Karpas-422 (cell line): ENCODE results near the gene HDAC9. TPM values are rescaled to one million over a fixed set of nuclear protein-coding genes. Genes with fewer than 3 reads are reported as not detected.

ENCODE experiments used
- DNase-seq: peaks from one replicate; pipeline ENCODE4 v3.0.0-alpha.2; 2015
- H2AFZ ChIP-seq: fragments of 200-600 bp; sonication (generic); 2 replicates; pipeline ENCODE4 v1.6.1; 2014; ENCODE audit warnings: antibody characterized with exemption, low read length, mixed read lengths
- H3K27ac ChIP-seq: fragments of 200-600 bp; sonication (generic); 2 replicates; pipeline ENCODE4 v1.5.1; 2014; ENCODE audit warnings: mild to moderate bottlenecking, low read length, moderate library complexity
- H3K27me3 ChIP-seq: fragments of 200-600 bp; sonication (generic); 2 replicates; pipeline ENCODE4 v1.6.1; 2014; ENCODE audit warnings: low read length, mixed read lengths
- H3K36me3 ChIP-seq: fragments of 200-600 bp; sonication (generic); 2 replicates; pipeline ENCODE4 v1.6.1; 2014; ENCODE audit warnings: low read length, mixed read lengths; ENCODE audit not compliant: insufficient read depth
- H3K4me1 ChIP-seq: fragments of 200-600 bp; sonication (generic); 2 replicates; pipeline ENCODE4 v1.6.1; 2014; ENCODE audit warnings: mild to moderate bottlenecking, low read length, mixed read lengths
- H3K4me2 ChIP-seq: fragments of 200-600 bp; sonication (generic); 2 replicates; pipeline ENCODE4 v1.6.1; 2014; ENCODE audit warnings: low read length, low read depth, mild to moderate bottlenecking; ENCODE audit not compliant: poor library complexity, severe bottlenecking
- H3K4me3 ChIP-seq: fragments of 200-600 bp; sonication (generic); 2 replicates; pipeline ENCODE4 v1.5.1; 2014; ENCODE audit warnings: mild to moderate bottlenecking, antibody characterized with exemption, low read length, mixed read lengths
- H3K79me2 ChIP-seq: fragments of 200-600 bp; sonication (generic); 2 replicates; pipeline ENCODE4 v1.6.1; 2014; ENCODE audit warnings: mild to moderate bottlenecking, low read length, mixed read lengths
- H3K9ac ChIP-seq: fragments of 200-600 bp; sonication (generic); 2 replicates; pipeline ENCODE4 v1.6.0; 2014; ENCODE audit warnings: low read length
- H3K9me2 ChIP-seq: fragments of 200-600 bp; sonication (generic), shearing (Covaris generic); replicated peaks from 2 replicates; pipeline ENCODE4 v1.6.0; 2014; ENCODE audit warnings: mild to moderate bottlenecking, low read length, moderate library complexity; ENCODE audit not compliant: insufficient read depth
- H3K9me3 ChIP-seq: fragments of 300-700, 200-600 bp; sonication (generic); 2 replicates; pipeline ENCODE4 v1.6.1; 2014; ENCODE audit warnings: low read length, mixed read lengths
- H4K20me1 ChIP-seq: fragments of 200-600 bp; sonication (generic); 2 replicates; pipeline ENCODE4 v1.6.1; 2014; ENCODE audit warnings: mild to moderate bottlenecking, antibody characterized with exemption, low read length, low read depth; ENCODE audit not compliant: insufficient read depth
- total RNA-seq: library from RNA; depleted of rRNA; stranded (reverse); fragments of >200 nt; shearing (Covaris generic); gene quantifications from 2 replicates; pipeline ENCODE4 v1.2.3, GENCODE V29; 2014; ENCODE audit warnings: low replicate concordance

HDAC9 gene
- total RNA-seq, 1 experiment from 2014 or later, result 5.2 TPM

DNA sequence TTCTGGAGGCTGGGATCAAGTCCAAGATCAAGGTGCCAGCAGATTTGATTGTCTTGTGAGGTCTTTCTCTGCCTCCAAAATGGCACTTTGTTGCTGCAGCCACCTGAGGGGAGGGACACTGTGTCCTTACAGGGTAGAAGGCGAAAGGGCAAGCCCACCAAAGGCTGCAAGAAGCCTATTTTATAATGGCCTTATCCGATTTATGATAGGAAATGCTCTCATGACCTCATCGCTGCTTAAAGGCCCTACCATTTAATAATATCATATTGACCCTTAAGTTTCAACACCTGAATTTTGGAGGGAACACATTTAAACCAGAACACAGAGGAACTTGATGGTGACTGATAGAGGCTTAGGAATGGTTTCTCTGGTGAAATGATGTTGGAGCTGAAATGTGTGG is 325.4 kb downstream of the HDAC9 start:
- H3K9ac ChIP-seq, result no peak overlapping the region
- no peaks in the 10 kb centered on the region for H3K9me2 ChIP-seq
- no peaks in the 10 kb centered on the region for H3K27me3 ChIP-seq
- no peak for DNase-seq
- no peaks in the 10 kb centered on the region for H3K9me3 ChIP-seq
- H3K4me3 ChIP-seq, result no peak overlapping the region
- H3K36me3 ChIP-seq, result no peaks in the 10 kb centered on the region
- no peaks in the 10 kb centered on the region for H3K4me1 ChIP-seq
- no peaks in the 10 kb centered on the region for H3K79me2 ChIP-seq
- no peak overlapping the region for H3K27ac ChIP-seq
- no peak overlapping the region for H2AFZ ChIP-seq
- H3K4me2 ChIP-seq, result no peak overlapping the region
- H4K20me1 ChIP-seq, result no peaks in the 10 kb centered on the region

DNA sequence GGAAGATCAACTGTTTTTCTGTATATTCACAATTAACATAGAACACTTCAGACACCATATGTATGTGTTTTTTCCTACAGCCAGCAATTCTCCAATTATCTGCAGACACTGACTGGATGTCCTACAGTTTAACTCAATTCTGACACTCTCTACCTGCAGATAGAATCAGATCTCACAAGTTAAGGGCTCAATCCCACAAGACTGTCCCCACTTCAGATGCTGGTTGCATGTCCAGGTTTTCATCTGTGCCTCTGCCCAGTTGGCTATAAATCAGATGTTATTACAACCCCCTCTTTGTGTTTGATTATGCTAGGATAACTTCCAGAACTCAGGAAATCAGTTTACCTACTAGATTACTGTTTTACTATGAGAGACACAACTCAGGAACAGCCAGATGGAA is 326.0 kb downstream of the HDAC9 start:
- Histone ChIP-seq H3K4me1 (no peaks in the 10 kb centered on the region), H3K4me2 (no peak overlapping the region), H3K79me2 (no peaks in the 10 kb centered on the region), H3K9me2 (no peaks in the 10 kb centered on the region), H3K36me3 (no peaks in the 10 kb centered on the region), H2AFZ (no peak overlapping the region), H3K9ac (no peak overlapping the region), H3K9me3 (no peaks in the 10 kb centered on the region), H4K20me1 (no peaks in the 10 kb centered on the region), H3K27ac (no peak overlapping the region), H3K4me3 (no peak overlapping the region), H3K27me3 (no peaks in the 10 kb centered on the region)
- no peak for DNase-seq

DNA sequence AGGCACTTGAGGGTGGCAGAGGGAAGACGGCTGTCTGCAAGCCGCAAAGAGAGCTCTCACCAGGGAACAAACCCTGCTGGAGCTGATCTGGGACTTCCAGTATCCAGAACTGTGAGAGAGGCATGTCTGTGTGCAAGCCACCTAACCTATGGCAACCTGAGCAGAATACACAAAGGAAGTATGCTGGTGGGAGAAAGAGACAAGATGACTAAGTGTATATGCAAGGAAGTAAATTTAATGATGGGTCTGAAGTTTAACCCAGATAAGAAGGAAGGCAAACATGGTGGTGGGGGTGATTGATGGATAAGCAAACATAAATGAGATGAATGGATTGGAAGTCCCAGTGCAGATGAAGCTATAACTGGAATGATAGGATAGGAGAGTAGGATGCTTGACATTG is 328.6 kb downstream of the HDAC9 start:
- Histone ChIP-seq H3K27me3 (no peaks in the 10 kb centered on the region), H3K79me2 (no peaks in the 10 kb centered on the region), H2AFZ (no peak overlapping the region), H3K27ac (no peak overlapping the region), H4K20me1 (no peaks in the 10 kb centered on the region), H3K9me2 (no peaks in the 10 kb centered on the region), H3K4me1 (no peaks in the 10 kb centered on the region), H3K9ac (no peak overlapping the region), H3K9me3 (no peaks in the 10 kb centered on the region), H3K4me3 (no peak overlapping the region), H3K4me2 (no peak overlapping the region), H3K36me3 (no peaks in the 10 kb centered on the region)
- DNase-seq, result no peak

DNA sequence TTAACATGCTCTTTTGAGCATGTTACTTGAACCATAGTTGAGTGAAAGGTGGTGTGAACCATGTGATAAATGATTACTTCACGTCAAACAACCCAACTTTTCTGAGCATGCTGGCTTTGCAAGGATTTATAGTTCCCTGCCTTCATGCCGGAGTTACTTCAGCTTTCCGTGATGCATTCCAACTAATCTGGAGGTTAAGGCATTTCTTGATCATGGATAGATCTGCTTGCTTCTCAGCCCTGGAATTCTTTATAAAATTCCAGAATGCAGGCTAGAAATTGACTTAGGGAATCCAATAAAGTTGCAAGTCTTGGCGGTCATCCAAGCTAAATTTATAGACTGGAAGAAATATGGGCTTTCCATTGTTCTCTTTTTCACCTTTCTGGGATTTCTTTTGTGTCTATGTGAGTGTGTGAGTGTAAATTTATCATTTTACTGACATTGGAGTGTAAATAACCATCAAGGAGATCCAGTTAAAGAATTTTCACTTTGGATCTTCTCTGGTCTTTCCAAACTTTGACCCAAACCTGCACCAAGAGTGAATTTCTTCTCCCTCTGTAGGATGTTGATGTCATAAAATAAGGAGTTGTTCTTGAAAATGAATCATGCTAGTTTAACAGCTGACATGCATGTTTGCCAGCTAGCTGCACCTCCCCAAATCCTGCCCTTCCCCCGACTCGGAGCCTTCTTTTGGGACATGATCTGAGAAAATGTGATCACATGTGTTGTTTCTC is 332.9 kb downstream of the HDAC9 start:
- Histone ChIP-seq H4K20me1 (no peaks in the 10 kb centered on the region), H3K9me3 (no peaks in the 10 kb centered on the region), H2AFZ (no peak overlapping the region), H3K27ac (no peak overlapping the region), H3K4me3 (no peak overlapping the region), H3K9me2 (no peaks in the 10 kb centered on the region), H3K27me3 (no peaks in the 10 kb centered on the region), H3K9ac (no peak overlapping the region), H3K4me2 (no peak overlapping the region), H3K4me1 (no peaks in the 10 kb centered on the region), H3K79me2 (no peaks in the 10 kb centered on the region), H3K36me3 (no peaks in the 10 kb centered on the region)
- no peak for DNase-seq

DNA sequence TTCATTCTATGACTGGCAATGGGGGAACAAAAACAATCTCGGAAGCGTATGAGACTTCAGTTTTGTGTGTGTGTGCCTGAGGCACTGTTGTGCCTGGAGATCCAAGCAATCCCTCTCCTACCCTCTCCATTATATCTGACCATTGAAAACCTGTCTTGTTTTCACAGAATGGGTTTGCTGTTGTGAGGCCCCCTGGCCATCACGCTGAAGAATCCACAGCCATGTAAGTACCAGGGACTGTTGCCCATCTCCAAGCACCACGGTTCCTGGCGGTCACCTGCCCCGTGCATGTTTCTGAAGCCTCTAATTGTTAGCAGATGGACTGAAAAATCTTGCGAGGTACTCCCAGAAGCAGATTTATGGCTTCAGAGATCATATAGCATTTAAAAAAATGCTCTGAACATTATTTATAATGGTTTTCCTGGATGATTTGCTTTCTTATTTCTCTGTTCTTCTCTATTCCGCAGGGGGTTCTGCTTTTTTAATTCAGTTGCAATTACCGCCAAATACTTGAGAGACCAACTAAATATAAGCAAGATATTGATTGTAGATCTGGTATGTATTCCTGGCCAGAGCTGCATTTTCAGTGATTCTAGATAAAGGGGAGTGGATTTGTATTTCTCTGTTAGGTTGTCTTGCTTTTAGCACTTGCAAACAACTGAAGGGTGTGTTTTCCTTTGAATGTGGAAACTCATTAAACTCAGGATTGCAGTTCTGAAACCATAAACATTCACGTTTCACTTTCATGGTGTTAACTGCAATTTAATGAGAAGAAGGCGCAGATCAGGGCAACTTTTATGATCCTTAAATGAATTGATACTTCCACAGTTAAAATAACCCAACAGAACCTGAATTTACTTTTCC is 333.7 kb downstream of the HDAC9 start:
- no peak overlapping the region for H3K4me2 ChIP-seq
- H2AFZ ChIP-seq, result no peak overlapping the region
- H3K9me3 ChIP-seq, result no peaks in the 10 kb centered on the region
- H3K9ac ChIP-seq, result no peak overlapping the region
- no peak overlapping the region for H3K4me3 ChIP-seq
- no peaks in the 10 kb centered on the region for H4K20me1 ChIP-seq
- no peak overlapping the region for H3K27ac ChIP-seq
- H3K4me1 ChIP-seq, result no peaks in the 10 kb centered on the region
- H3K36me3 ChIP-seq, result no peaks in the 10 kb centered on the region
- H3K9me2 ChIP-seq, result no peaks in the 10 kb centered on the region
- H3K27me3 ChIP-seq, result no peaks in the 10 kb centered on the region
- no peaks in the 10 kb centered on the region for H3K79me2 ChIP-seq
- DNase-seq, result no peak

DNA sequence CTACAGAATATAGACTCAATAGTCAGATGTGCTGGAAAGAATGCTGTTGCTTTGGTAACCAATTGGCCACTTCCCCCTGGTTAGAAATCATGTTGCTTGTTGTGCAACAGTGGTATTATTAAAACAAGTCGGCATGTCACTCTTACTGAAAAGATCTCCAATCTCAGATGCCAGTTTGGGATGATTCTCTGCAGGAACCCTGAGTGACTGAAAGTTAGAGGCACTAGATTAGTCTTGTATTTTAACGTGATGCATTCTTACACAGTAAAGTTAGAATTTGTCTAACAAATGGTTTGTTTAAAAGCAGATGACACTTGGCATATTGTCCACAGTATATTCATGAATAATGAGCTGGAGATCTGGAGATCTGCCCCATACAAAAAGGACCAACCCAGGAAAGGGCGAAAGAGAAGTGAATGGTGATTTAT is 334.3 kb downstream of the HDAC9 start:
- Histone ChIP-seq H3K27me3 (no peaks in the 10 kb centered on the region), H4K20me1 (no peaks in the 10 kb centered on the region), H2AFZ (no peak overlapping the region), H3K9me3 (no peaks in the 10 kb centered on the region), H3K79me2 (no peaks in the 10 kb centered on the region), H3K4me1 (no peaks in the 10 kb centered on the region), H3K9ac (no peak overlapping the region), H3K4me2 (no peak overlapping the region), H3K9me2 (no peaks in the 10 kb centered on the region), H3K27ac (no peak overlapping the region), H3K36me3 (no peaks in the 10 kb centered on the region), H3K4me3 (no peak overlapping the region)
- no peak for DNase-seq

DNA sequence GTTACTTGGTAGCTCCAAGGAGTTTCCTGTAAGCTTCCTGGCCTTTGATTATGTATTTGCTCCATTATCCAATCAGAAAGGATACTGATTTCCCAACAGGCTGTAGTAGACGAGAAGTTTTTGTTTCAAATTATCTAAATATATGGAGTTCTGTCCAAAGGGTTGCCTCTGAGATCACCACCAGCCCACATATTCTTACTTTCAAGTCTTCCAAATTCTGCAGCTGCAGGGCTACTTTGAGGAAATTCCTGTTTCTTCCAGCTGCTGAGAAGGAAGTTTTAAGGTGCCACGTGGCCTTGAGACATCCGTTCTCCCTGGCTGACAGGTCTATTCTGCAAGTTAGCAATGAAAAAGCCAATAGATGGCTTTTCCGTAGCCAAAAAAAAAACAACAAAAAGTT is 335.9 kb downstream of the HDAC9 start:
- H3K9me3 ChIP-seq, result no peaks in the 10 kb centered on the region
- DNase-seq, result no peak
- no peaks in the 10 kb centered on the region for H3K27me3 ChIP-seq
- H3K4me2 ChIP-seq, result no peak overlapping the region
- H3K36me3 ChIP-seq, result no peaks in the 10 kb centered on the region
- no peaks in the 10 kb centered on the region for H3K79me2 ChIP-seq
- no peak overlapping the region for H3K9ac ChIP-seq
- H3K4me3 ChIP-seq, result no peak overlapping the region
- H4K20me1 ChIP-seq, result no peaks in the 10 kb centered on the region
- no peaks in the 10 kb centered on the region for H3K9me2 ChIP-seq
- H2AFZ ChIP-seq, result no peak overlapping the region
- no peak overlapping the region for H3K27ac ChIP-seq
- H3K4me1 ChIP-seq, result no peaks in the 10 kb centered on the region

DNA sequence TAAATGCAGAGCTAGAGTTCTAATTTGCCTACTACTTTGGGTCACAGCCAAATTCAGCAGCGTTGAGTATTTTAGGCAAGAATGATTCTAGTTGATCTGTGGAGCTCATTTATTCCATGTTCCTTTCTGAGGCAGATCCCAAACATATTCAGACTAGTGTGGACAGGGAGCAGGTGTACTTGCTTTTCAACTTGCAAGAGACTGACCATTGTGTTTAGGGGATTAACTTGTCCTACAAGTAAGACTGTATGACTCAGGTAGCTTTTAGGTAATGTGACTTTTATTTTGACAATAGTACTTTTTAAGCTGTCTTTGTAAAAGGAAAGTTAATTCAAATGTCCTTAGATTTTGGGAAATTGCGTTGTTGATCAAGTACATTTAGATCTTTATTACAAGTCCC is 336.4 kb downstream of the HDAC9 start:
- Histone ChIP-seq H3K4me1 (no peaks in the 10 kb centered on the region), H3K9me3 (no peaks in the 10 kb centered on the region), H3K9me2 (no peaks in the 10 kb centered on the region), H2AFZ (no peak overlapping the region), H3K9ac (no peak overlapping the region), H3K27me3 (no peaks in the 10 kb centered on the region), H3K79me2 (no peaks in the 10 kb centered on the region), H3K4me3 (no peak overlapping the region), H3K36me3 (no peaks in the 10 kb centered on the region), H3K4me2 (no peak overlapping the region), H3K27ac (no peak overlapping the region), H4K20me1 (no peaks in the 10 kb centered on the region)
- no peak for DNase-seq
